ENCODE measurements around the gene DPH2. TPM values are rescaled to one million over a fixed set of nuclear protein-coding genes. Genes with fewer than 3 reads are reported as not detected.

DPH2 gene
- total RNA-seq, 1 experiment from 2014 or later = 41.2 TPM

GRCh38 chr1:43971336-43971980 lies 1.6 kb downstream of the DPH2 start:
- Mint-ChIP-seq H3K27ac (ENCODE audit: unreplicated experiment) (no peak overlapping the region), H3K27me3 (ENCODE audit: unreplicated experiment) (no peaks in the 10 kb centered on the region), H3K4me1 (ENCODE audit: low read depth, unreplicated experiment) (peaks cover 30% of the 10 kb centered on the region), H3K9me3 (ENCODE audit: low read depth, unreplicated experiment) (no peaks in the 10 kb centered on the region), H3K36me3 (ENCODE audit: insufficient read depth, unreplicated experiment) (peaks cover 55% of the 10 kb centered on the region), H3K4me3 (ENCODE audit: low read depth, unreplicated experiment) (peak overlapping the region; percentile 98)
- TF ChIP-seq, protein P1, sequence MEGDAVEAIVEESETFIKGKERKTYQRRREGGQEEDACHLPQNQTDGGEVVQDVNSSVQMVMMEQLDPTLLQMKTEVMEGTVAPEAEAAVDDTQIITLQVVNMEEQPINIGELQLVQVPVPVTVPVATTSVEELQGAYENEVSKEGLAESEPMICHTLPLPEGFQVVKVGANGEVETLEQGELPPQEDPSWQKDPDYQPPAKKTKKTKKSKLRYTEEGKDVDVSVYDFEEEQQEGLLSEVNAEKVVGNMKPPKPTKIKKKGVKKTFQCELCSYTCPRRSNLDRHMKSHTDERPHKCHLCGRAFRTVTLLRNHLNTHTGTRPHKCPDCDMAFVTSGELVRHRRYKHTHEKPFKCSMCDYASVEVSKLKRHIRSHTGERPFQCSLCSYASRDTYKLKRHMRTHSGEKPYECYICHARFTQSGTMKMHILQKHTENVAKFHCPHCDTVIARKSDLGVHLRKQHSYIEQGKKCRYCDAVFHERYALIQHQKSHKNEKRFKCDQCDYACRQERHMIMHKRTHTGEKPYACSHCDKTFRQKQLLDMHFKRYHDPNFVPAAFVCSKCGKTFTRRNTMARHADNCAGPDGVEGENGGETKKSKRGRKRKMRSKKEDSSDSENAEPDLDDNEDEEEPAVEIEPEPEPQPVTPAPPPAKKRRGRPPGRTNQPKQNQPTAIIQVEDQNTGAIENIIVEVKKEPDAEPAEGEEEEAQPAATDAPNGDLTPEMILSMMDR (IDR thresholded peaks at IDR 0.05; ENCODE audit: unreplicated experiment) = no peak
- intact Hi-C loops (cut with micrococcal nuclease; ENCODE audit: unreplicated experiment) = no loop called here
- DNase-seq = no peak
- CTCF ChIA-PET = no interaction called here
- BruUV-seq (replicated peaks) = no TSS peak

- intact Hi-C loops (cut with micrococcal nuclease; ENCODE audit: unreplicated experiment) = no loop called here
Observed at GRCh38 chr1:43973981-43974442, 4.2 kb downstream of the DPH2 start.

GRCh38 chr1:43974443-43975248 lies 4.8 kb downstream of the DPH2 start, which contains the start of gene ATP6V0B:
ATP6V0B (plus strand) TSS chr1:43974960; CDS start chr1:43975041, 81 bp downstream.
- Mint-ChIP-seq H3K4me1 (ENCODE audit: low read depth, unreplicated experiment) (peaks cover 53% of the 10 kb centered on the region), H3K9me3 (ENCODE audit: low read depth, unreplicated experiment) (no peaks in the 10 kb centered on the region), H3K36me3 (ENCODE audit: insufficient read depth, unreplicated experiment) (peaks cover 78% of the 10 kb centered on the region), H3K4me3 (ENCODE audit: low read depth, unreplicated experiment) (peak within 1 kb of the TSS; percentile 91), H3K27ac (ENCODE audit: unreplicated experiment) (peak within 1 kb of the TSS; percentile 94), H3K27me3 (ENCODE audit: unreplicated experiment) (no peaks in the 10 kb centered on the region)
- DNase-seq = peak; percentile 96
- TF ChIP-seq, protein P1 (IDR thresholded peaks at IDR 0.05; ENCODE audit: unreplicated experiment) = no peak
- intact Hi-C loops (cut with micrococcal nuclease; ENCODE audit: unreplicated experiment) = no loop called here
- CTCF ChIA-PET = interaction anchor here (0.6 to 1.1 kb wide), 3 partner anchors 74 to 257 kb away, joined by 3 to 6 read pairs (median 4); no protein-coding TSS in a partner anchor
- no TSS peak for BruUV-seq (replicated peaks)

More at GRCh38 chr1:43973981-43974442, 4.2 kb downstream of the DPH2 start:
- CTCF ChIA-PET = interaction anchor here (0.6 kb wide), 1 partner anchor 256 kb away, joined by 6 read pairs; no protein-coding TSS in a partner anchor
- Mint-ChIP-seq H3K27ac (ENCODE audit: unreplicated experiment) (peak overlapping the region; percentile 94), H3K36me3 (ENCODE audit: insufficient read depth, unreplicated experiment) (peaks cover 79% of the 10 kb centered on the region), H3K27me3 (ENCODE audit: unreplicated experiment) (no peaks in the 10 kb centered on the region), H3K9me3 (ENCODE audit: low read depth, unreplicated experiment) (no peaks in the 10 kb centered on the region), H3K4me1 (ENCODE audit: low read depth, unreplicated experiment) (peaks cover 53% of the 10 kb centered on the region), H3K4me3 (ENCODE audit: low read depth, unreplicated experiment) (peak overlapping the region; percentile 91)
- TF ChIP-seq, protein P1 (IDR thresholded peaks at IDR 0.05; ENCODE audit: unreplicated experiment) = no peak
- no peak for DNase-seq
- BruUV-seq (replicated peaks) = no TSS peak

- TF ChIP-seq, protein P1 (IDR thresholded peaks at IDR 0.05; ENCODE audit: unreplicated experiment) = no peak
- H3K9me3 Mint-ChIP-seq (ENCODE audit: low read depth, unreplicated experiment) = no peaks in the 10 kb centered on the region
- DNase-seq = peak; percentile 30
- H3K27me3 Mint-ChIP-seq (ENCODE audit: unreplicated experiment) = no peaks in the 10 kb centered on the region
- H3K4me1 Mint-ChIP-seq (ENCODE audit: low read depth, unreplicated experiment) = peaks cover 55% of the 10 kb centered on the region
- intact Hi-C loops (cut with micrococcal nuclease; ENCODE audit: unreplicated experiment) = no loop called here
- H3K27ac Mint-ChIP-seq (ENCODE audit: unreplicated experiment) = peak overlapping the region; percentile 94
- peaks cover 78% of the 10 kb centered on the region for H3K36me3 Mint-ChIP-seq (ENCODE audit: insufficient read depth, unreplicated experiment)
- BruUV-seq (replicated peaks) = TSS peak; percentile 25
- CTCF ChIA-PET = interaction anchor here (0.8 to 1.1 kb wide), 2 partner anchors 73 to 212 kb away, joined by 3 to 4 read pairs; no protein-coding TSS in a partner anchor
- H3K4me3 Mint-ChIP-seq (ENCODE audit: low read depth, unreplicated experiment) = peak overlapping the region; percentile 91
Observed at GRCh38 chr1:43975249-43975961, 5.6 kb downstream of the DPH2 start.
